Activated CD8-positive, alpha-beta memory T cell treated with anti-CD3 and anti-CD28 coated beads, Interleukin-2, amount 50 U/mL, for 1 hour (primary cell): ENCODE data around the gene ZFAND6.

ENCODE experiments used
- DNase-seq: peaks from one replicate; pipeline ENCODE4 v3.0.0-alpha.2; 2020; ENCODE audit errors: extremely low read depth

ZFAND6 gene

DNA sequence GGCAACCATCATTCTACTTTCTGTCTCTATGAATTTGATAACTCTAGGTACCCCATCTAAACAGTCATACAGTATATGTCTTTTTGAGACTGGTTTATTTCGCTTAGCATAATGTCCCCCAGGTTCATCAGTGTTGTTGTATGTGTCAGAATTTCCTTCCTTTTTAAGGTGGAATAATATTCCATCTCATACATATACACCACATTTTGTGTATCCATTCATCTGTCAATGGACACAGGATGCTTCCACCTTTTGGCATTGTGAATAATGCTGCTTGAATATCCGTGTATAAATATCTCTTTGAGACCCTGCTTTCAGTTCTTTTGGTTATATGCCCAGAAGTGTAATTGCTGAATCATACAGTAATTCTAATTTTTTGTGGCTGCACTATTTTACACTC, 10.4 kb upstream of the ZFAND6 start:
- no peak for DNase-seq

DNA sequence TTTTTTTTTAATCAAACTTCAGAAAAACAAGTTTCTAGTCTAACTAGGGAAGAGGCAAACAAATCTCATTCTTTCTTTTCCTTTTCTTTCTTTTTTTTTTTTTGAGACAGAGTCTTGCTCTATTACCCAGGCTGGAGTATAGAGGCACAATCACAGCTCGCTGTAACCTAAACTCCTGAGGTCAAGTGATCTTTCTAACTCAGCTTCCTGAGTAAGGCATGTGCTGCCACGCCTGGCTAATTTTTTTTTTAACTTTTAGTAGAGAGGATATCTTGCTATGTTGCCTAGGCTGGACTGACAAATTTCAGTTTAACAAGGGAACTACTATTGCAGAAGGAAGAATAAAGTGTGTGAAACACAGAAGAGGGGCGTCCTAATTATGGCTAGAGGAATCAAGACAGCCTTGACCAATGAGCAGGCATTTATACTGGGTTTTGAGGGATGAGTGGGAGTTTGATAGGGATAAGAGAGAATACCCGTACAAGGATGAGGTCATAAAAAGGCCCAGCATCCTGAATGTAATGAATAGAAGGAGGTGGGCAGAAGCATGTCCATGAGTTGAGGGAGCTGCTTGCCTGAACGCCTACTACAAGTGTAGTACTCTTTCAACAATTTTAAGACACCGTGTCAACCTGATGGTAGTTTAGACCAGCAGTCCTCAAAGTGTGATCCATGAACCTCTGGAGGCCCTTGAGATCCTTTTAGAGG, 6.7 kb upstream of the ZFAND6 start:
- DNase-seq = no peak

DNA sequence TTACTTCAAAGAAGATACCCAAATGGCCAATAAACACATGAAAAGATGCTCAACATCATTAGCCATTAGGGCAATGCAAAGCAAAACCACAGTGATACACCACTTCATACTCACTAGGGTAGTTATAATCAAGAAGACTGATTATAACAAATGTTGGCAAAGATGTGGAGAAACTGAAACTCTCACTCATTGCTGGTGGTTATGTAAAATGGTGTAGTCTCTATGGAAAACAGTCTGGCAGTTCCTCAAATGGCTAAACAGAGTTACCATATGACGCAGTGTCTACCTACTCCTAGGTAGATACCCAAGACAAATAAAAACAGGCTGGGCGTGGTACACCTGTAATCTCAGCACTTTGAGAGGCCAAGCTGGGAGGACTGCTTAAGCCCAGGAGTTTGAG, 3.5 kb upstream of the ZFAND6 start:
- no peak for DNase-seq

DNA sequence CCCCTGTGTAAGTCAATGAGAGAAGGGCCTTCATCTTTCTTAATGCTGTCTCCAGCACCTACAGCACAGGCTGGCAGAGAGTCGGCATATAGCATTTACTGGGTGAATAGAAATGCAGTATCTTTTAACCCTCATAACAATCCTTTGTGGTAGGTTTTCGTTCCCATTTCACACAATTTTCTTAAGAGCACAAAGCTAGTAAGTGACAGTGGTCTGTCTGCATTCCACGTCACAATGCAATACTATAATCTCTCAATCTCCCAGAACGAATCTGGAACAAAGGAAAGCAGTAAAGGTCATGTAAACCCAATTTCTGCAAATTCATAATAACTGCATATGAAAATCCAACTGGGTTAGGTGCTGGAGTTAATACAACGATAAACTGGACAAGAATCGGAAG, 1.4 kb upstream of the ZFAND6 start:
- no peak for DNase-seq

DNA sequence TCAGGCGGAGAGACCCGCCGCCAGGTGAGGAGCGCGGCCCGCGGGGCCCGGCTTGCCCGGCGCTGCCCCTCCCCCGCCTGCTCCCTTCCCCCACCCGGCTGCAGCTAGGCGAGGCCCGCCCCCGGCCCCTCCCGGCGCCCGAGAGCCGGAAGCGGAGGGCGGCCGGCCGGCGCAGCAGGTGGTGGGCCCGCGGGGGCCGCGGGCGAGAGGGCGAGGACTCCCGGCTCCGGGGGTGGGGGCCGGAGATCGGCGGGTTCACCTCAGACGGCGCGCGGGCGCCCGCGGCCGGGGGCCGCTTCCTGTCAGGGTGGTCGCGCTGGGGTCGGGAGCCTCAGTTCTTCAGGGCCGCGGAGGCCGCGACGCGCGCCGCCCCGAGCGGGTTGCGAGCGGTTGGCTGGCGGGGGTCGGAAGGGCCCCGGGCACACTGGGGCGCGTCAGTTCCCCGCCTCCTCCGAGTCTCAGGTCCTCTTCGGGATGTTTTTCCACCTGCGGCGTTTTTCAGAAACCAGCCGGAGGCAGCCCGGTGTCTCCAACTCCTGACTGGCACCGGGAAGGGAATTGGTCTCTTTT, 395 bp downstream of the ZFAND6 start:
- DNase-seq = no peak

DNA sequence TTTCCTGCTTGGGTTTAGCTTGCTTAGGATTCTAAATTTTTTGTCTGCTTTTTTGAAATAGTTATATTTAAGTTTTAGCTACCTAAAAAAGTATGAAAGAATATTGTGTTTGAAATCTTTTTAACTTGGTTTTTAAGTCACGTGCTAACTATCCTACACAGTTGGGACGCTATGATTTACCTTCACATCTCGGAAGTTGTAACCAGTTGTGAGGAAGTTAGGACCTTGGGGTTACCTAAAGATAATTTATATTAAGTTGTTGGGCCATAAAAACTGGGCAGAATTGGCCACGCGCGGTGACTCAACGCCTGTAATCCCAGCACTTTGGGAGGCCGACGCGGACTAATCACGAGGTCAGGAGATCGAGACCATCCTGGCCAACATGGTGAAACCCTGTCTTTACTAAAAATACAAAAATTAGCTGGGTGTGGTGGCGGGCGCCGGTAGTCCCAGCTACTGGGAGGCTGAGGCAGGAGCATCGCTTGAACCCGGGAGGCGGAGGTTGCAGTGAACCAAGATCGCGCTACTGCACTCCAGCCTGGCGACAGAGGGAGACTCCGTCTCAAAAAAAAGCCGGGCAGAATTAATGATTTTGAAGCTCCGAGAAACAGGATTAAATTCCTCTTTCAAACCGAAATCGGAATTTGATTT, 1.0 kb downstream of the ZFAND6 start:
- no peak for DNase-seq

DNA sequence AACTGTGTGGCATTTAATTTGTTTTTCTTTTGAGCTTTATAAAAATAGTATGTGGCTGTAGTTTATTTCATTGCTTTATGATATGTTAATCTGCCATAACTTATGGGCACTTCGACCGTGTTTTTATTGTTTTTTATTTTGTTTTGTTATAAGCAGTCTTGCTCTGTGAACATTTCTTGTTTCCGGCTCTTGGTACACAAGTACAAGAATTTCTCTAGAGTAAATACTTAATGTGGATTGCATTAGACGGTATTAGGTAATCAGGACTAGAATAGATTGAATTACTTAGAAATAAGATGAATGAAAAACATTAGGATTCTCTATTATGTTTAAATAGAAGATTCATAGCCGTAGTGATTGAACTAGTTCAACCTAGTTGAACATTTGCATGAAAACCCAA, 2.1 kb downstream of the ZFAND6 start:
- DNase-seq = no peak

DNA sequence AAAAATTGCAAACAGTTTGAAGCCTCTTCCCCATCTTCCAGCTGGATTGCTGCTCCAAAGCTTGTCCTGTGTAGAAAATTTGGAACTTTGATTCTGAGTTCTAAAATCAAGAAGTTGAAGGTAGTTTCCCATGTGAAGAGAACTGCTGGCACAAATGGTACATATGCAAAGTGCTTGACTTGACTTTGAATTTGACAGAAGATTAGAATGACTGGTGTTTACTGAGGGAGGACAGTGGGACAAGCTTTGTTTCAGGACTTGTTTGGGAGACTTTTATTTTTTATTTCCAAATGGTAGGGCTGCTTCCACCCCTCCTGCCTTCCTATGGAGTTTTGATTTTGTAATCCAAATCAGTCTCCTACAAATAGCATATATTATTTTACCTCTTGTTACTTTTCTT, 7.4 kb downstream of the ZFAND6 start:
- no peak for DNase-seq

DNA sequence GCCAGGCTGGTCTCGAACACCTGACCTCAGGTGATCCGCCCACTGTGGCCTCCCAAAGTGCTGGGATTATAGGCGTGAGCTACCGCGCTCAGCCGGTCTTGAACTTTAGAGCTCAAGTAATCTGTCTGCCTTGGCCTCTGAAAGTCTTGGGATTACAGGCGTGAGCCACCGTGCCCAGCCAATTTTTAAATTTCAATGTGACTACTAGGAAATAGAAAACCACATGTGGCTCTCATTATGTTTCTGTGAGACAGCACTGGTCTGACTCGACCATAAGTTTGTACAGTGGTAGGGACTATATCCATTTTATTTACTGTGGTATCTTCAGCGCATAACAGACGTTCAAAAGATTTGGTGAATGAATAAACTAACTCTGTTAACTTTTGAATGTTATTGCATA, 9.1 kb downstream of the ZFAND6 start:
- no peak for DNase-seq

DNA sequence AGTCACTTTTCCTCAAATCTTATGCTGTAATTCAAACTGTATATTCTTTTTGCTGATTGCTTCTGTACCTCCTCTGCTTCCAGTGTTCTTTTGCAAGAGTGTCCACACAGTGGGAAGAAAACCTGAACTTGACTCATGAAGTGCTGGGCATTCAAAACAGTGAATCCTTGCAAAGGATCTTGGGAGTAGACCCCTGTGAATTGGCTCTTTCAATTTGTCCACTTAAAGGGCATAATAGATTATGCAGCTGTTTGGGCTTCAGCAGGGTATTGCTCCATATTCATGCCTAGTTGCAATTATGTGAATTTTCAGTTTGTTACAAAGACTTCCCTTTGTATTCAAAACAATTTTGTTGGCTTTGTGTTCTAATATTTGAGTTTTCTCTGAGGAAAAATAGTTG, 11.4 kb downstream of the ZFAND6 start:
- DNase-seq = no peak

DNA sequence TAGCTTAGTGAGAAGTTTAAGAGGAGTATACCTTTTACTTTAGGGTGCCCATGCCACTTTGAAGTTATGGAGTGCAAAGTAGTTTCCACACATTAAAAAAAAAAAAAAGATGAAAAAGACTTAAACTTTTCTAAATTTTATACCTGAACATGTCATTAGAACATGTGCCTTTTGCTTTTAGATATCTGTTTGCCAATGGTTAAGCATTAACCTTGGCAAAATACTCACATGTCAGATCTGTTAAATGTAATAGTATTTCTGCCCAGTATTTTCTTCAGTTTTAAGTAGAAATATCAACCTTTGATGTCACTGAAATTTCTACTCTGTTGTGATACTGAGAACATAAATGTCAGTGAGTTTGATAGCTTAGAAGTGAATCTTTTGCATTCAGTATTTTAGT, 12.2 kb downstream of the ZFAND6 start:
- DNase-seq = no peak

DNA sequence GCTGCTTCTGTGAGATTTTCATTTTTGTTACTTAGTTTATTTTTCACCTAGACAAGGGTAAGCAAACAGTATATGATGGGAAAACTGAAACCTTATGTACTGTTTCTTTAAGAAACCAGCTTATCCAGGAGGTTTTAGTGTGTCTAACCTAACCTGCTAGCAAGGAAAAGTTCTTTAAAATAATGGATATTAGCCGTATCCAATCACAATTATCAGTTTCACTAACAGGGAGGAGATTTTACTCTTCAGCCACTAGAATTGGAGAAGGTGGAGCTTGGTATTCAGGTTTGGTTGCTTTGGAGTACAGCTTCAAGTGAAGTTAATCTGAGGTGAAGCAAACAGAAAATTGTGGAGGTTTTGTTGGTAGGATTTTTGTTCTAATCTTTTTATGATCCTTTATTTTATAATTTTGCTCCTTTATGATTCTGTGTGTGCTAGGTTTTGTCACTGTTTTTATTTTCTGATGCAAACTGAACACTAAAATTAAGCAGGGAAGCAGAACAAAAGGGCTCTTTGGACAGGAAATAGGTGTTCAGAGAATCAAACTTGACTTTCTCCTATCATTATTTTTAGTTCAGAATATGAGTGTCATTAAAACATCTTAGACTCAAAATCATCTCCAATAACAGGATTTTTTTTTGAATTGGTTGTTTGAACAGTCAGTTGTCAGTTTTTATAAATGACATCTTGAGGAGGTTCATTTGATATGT, 13.0 kb downstream of the ZFAND6 start:
- no peak for DNase-seq

DNA sequence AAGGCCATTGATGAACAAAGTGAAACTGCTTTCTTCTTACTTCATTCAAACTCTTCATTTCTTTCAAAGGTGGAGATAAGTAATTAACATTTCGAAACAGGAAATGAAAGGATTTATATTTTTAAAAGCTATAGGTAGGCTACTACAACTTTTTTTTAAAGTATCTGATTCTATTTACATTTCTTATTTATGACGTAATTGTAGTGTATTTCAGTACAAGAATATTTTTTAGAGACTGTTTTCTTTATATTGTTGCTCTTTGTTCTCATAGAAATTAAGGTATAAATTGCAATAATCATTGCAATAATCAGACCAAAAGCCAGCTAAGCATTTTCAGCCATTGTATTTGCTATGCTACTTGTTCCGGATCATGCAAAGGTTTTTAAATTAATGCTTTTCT, 13.7 kb downstream of the ZFAND6 start:
- DNase-seq = no peak

DNA sequence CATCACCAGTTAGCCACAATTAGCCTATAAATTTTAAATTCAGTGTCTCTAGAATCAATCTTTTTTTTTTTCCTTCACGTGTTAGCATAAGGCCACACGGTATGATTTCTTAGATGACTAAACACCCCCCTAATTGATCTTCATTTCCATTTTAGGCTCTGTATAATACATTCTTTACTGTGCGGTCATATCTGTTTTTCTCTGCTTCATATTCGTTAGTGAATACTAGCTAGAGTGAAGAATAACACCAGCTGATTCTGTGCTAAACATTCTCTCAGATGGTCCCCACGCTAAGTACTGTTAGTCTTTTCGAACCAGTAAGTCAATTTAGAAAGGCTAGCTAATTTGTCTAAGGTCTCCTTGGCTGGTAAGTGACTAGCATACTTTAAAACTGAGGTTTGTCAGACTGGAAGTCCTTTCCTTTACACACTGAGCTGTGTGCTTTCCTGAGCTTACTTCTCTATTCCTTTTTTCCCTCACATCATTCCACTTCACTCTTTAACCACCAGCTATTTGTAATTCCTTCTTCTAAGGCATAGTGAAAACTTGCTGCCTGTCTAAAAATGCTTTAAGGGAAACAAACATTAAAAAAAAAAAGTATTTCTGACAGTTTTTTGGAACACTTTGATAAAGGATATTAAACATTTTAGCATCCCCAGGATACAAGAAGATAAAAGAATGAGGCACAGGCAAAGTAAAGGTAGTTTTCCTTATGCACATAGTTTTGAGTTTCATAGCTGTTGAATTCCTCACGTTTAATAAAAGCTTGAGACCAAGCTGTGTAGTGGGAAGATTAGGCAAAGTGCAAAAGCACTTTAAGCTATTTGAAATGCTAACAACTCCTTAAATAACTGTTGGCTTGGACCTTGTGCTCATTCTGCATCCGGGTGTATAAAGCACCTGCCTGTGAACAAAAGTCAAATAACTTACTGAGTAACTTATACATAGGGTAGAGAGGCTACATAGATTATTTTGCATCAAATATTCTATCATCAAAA, 17.1 kb downstream of the ZFAND6 start:
- DNase-seq = no peak

DNA sequence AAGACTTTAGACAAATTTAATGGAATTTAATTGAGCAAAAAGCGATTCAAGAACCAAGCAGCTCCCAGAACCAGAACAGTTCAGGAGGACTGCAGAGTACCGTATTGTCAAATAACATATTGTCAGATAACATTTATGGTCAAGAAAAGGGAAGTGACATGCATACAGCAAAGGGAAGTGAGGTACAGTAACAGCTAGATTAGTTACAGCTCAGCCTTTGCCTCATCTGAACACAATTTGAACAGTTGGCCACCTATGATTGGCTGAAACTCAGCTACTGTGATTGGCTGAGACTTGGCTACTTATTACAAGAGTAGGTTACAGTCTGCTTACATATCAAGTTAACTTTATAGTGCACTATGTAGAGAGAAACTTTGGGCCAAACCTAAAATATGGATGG, 21.9 kb downstream of the ZFAND6 start:
- no peak for DNase-seq

DNA sequence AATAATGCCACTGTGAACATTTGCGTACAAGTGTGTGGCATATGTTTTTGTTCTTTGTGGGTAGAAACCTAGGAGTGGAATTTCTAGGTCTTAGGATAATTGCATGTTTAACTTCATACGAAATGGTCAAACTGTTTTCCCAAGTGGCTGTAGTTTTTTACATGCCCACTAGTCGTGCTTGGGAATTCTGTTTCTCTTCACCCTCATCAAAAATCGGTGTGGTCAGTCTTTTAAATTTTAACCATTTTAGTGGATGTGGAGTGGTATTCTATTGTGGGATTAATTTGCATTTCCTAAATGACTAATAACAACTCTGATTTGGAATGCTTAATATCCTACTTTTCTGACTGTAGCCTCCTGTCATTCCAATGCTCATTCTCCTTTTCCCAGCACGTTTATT, 27.6 kb downstream of the ZFAND6 start:
- DNase-seq = no peak

DNA sequence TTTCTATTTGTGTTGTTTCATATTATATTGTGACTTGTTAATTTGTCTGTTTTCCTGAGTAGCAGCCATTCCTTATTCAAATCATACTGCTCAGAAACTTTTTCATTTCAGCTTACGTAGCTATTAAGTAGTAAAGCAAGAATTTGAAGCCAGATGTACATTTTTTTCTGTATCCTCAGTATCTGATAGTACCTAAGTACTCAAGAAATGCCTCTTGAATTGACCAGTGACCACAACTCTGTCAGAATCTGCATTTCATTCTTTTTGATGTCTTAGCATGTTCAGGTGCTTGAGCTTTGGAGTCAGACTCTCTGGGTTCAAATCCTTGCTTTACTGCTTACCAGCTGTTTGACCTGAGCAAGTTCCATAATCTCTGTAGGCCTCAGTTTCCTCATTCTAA, 30.6 kb downstream of the ZFAND6 start:
- no peak for DNase-seq

DNA sequence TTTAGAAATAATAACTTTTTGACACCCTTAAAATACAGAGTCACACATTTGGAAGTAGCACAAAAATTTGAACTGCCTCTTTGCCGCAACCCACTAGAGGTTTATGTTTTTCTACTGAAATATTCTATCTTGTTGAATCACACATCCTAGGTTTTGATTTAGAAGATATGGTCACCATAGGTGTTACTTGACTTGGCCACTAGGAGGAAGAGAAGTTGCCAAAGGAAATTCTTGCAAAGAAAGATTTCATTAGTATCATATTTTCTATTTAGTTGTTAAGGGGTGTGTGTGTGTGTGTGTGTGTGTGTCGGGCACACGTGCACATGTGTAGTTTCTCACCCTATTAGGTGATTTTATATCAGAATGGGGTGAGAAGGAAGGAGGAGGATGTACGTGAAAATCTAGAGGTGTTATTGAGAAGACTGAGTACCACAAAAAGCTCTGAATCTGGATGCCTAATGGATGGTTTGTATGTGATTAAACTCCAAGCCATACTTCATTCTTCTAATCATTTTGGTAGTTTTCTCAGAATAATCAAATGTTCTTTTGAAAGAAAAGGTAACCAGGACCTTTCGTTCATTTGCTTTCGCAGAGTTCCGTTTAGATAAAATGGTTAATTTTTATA, 31.5 kb downstream of the ZFAND6 start:
- DNase-seq = no peak

DNA sequence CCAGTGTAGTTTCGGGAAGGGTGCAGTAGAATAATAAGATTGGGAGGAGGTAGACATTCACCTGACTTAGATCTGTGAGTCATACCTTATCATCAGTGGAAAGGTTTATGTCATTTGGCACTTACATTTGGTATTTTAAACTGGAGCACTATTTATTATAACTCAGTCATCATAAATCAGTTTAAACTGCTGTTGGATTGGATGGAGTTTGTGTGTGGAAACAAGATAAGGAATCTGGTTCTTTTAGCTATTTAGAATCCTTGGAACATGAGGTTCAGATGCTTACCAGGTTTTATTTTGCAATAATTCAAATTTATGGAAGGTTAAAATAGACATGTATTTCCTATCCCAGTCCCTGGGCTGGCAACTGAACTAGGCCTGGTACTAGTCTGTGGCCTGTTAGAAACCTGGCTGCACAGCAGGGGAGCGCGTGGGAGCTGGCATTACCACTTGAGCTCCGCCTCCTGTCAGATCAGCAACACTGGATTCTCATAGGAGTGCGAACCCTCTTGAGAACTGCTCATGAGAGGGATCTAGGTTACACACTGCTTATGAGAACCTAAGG, 34.5 kb downstream of the ZFAND6 start:
- DNase-seq = no peak

DNA sequence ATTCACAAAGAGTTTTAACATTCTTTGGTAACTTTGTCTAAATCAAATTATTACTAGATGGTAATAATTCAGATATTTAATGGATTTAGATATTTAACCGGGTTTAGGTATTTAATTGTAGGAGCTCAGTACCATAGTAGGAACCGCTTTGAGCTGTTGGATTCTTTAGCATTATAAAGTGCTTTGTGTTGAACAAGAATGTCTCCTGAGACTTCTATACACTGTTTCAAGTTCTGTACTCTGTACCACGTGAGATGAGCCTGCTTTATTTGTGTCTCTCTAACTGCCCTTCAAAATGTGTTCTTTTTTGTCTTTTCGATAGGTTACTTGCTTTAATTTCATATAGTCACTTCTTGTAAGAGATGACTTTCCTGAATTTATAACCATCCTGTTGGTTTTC, 36.0 kb downstream of the ZFAND6 start:
- DNase-seq = no peak

DNA sequence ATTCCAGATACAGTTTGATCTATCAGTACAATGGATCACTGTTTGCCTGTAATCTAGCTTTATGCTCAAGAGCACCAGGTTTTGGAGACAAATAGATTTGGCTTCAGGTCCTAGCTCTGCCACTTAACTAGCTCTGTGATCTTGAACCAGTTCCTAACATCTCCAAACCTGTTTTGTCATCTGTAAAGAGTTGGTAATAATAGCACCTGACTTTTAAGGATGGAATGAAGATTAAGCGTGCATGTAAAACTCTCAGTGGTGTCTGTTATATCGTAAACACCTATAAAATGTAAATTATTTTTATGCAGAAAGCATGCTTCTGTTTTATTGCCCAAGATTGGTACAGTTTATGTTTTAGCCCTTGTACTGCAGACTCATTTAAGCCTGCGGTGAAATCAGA, 36.5 kb downstream of the ZFAND6 start:
- DNase-seq = no peak
